GM18909 (cell line): Measurements from ENCODE around the gene TEX26.

Experiments
- ATAC-seq: cut with Tn5 transposase; IDR thresholded peaks from one replicate; pipeline ENCODE4 v1.9.1; 2021; ENCODE audit warnings: mild to moderate bottlenecking; ENCODE audit not compliant: unreplicated experiment, poor library complexity

The TEX26 gene

DNA sequence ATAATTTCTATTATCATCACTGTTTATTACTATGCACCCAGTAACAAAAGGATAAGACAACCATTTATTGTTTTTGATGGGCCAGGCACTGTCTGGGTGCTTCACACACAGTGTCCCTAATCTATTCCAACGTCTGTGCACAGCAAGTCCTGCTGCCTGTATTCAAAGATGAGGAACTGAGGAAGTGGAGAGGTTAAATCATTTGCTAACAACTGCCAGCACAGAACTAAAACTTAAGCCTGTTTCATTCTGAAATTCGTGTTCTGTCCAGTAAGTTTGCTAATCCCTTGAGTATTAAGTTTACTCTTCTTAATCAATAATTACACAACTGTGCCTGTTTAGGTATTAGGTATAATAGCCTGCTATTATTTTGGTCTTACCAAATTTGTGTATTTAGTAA, 41.9 kb downstream of the TEX26 start:
- peak; percentile 47 for ATAC-seq

DNA sequence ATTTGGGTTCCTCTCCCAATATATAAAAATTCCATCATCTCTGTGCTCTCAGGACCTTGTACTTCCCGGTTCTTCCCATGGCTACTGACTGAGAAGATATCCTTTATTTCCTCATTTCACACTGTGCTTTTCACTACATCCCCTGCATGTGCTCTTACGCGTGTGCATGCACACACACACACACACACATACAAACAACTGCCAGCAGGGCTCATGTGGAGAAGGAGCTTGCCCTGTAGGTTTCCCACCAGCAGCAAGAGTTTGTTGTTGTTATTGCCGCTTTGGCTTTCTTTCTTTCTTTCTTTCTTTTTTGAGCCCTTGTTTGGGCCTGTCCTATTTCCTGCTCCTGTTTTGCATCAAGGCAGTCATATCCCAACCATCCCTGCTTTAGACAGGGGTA, 43.6 kb downstream of the TEX26 start:
- no peak for ATAC-seq

DNA sequence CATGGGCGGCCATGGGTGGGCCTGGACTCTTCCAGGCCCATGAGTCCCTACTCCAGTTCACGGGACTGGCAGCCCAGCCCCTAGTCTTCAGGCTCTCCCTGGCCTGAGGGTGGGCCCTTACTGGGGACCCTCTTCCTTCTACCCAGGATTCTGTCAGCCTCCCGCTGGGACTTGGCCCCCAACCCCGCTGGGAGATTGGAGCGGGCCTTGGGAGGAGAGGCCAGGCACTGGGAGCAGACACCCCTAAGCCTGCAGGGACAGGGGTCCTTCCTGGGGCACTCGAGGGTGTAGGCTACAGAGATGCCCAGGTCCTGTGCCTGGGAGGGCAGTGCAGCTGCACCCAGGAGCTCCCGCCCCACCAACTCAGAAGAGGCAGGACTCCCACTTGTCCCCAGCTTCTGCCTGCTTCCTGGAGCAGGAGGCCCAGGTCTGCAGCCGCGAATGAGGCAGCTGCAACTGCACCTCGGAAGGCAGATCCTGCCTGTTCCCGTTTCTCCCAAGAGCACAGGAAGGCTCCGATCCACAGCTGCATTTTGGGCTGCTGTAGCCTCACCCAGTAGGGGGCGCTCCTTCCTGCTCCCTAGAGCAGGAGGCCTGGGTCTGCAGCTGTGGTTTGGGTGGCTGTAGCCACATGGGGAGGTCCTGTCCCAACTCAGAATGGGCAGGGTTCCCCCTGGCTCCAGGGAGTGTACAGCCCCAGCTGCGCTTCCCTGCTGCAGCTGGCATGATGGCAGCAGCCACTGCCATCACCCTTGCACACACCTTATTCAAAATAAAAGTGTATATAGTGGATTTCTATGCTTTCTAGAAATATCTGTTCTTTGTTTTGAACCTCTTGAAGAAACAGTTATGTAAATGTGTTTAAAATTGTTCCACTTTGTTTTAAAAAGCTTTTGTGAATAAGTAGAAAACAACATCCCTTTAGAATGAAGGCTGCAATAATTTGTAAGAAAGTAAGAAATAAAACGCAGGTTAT, 46.8 kb downstream of the TEX26 start:
- no peak for ATAC-seq

DNA sequence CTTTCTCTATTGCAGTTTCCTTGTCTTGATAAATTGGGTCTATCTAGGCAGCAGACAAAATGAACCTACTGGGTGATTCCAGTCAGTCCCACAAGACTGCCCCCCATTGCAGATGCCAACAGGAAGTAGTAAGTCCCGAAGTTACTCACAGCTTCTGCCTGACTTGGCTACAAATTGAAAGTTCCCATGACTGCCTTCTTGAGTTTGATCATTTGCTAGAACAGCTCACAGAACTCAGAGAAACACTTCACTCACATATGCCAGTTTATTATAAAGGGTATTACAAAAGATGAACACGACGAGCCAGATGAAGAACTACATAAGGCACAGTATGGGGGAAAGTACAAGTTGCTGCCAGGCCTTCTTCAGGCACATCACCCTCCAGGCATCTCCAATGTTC, 50.0 kb downstream of the TEX26 start:
- no peak for ATAC-seq

DNA sequence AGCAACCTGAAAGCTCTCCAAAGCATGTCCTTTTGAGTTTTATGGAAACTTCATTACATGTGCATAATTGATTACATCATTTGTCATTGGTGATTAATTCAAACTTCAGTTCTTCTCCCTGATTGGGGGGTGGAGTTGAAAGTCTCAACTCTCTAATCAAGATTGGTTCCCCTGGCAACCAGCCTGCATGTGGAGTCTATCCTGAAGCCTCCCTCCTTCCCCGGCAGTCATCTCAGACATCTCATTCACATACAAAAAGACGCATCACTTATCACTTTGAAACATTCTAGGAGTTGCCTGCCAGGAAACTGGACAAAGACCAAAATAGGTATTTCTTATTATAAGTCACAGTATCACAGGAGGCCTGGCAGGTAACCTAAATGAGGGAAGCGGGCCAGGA, 50.5 kb downstream of the TEX26 start:
- ATAC-seq: no peak

DNA sequence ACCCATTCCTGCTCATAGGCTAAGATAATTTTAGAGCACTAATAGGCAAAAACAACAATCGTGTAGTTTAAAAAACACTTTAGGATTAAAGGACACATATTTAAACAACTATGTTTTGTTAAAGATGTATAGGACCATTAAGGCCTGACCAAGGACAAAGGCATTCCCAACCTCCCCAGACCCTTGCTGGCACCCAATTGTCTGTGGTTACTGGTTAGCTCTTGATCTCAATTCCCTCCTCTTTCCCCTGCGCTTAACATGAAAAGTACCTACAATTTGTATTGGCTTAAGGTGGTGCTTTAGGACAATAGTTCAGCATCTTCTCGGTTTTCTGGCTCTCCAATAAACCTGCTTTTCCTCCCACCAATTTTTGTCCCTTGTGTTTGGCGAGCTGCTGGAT, 51.0 kb downstream of the TEX26 start:
- no peak for ATAC-seq

DNA sequence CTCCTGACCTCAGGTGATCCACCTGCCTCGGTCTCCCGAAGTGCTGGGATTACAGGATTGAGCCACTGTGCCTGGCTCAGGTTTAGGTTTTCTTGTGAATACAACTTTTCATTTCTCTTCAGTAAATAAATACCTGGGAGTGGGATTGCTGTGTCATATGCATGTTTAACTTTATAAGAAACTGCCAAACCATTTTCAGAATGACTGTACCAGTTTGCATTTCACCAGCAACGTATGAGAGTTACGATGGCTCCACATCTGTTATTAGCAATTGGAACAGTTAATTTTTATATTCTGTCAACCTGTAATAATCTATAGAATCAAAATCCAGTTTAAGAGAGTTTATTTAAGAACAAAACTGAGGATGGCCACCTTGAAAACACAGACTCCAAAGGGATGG, 52.2 kb downstream of the TEX26 start:
- ATAC-seq: peak; percentile 77

DNA sequence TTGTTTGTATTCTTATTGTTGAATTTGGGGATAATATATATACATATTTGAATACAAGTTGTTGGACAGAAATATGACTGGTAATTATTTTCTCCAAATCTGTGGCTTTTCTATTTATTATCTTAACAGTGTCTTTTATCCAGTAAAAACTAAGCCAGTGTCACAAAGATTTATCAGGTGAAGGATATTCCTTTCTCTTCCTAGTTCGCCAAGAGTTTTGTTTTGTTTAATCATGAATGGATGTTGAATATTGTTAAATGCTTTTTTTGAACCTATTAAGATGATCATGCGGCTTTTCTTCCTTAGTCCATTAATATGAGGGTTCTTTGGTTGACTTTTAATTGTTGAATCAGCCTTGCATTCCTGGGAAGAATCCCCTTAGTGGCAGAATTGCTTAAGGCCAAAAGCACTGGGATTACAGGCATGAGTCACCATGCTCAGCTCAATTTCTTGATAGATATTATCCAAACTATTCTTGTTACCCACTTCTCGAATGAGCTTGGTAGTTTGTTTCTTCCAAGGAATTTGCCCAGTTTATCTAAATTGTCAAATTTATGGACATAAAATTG, 53.3 kb downstream of the TEX26 start:
- ATAC-seq: no peak

DNA sequence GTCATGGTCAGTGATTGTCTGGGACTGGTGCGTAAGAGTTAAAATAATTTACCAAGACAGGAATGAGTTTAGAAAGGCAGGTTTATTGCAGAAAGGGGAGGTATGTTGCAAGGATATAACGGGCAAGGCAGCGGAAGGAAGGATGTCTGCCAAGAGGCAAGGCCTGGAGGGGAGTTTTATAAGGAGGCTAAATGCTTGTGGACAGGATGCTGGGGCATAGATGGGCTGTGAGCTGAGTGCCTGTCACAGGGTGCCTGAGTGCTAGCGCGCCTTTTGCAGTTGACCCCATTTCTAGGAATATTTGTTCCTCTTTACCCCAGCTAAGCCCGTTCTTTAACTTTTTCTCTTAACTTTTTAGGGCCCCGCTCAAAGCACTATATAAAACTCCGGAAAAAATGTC, 58.7 kb downstream of the TEX26 start:
- no peak for ATAC-seq

DNA sequence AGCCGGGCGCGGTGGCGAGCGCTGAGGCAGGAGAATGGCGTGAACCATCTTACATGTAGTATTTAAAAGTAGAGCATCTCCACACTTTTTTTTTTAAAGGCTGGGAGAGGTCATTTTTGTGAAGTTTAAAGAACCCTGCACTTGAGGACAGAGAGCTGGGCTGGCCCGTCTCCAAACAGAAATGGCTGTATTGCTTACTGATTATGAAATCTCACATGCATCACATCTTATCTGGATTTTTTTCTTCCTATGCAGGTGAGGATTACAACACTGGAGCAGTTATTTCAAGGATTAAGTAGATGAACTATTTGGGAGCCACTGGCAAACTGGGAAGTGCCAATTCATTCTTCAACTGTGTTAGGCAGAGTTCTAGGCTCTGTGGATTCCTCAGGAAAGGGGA, 59.5 kb downstream of the TEX26 start:
- no peak for ATAC-seq

DNA sequence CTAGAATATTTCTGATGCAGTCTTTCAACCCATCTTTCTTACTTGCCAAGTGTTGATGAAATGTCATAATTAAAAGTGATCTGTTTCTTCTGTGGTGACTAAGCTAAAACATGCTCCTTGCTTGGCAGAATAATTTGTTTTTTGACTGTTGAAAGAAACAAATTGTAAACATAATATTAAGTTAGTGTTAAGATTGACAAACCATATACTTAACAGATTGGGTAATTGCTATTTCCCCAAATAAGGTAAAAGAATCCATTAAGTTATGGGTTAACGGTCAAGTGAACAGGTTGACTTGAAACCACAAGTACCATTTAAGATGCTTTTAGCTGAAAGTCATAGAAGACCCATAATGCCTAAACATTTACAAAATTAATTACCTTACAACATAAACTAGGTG, 62.9 kb downstream of the TEX26 start:
- ATAC-seq: no peak

DNA sequence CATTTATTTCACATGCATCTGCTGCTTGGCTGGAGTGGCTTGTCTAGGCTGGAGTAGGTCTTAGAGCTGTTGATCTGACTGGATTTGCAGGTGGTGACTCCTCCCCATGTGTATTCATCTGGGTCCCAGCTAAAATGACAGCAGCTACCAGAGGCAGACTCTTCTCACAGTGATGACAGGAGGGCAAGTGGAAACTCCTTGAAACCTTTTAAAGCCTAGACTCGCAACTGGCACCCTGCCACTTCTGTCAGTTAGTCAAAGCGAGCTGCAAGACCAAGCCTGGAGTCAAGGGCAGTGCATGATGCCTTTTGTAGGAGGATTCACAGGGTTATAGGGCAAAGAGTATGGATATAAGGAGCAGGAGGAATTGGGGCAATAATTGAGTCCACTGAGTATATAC, 65.2 kb downstream of the TEX26 start:
- ATAC-seq: no peak

DNA sequence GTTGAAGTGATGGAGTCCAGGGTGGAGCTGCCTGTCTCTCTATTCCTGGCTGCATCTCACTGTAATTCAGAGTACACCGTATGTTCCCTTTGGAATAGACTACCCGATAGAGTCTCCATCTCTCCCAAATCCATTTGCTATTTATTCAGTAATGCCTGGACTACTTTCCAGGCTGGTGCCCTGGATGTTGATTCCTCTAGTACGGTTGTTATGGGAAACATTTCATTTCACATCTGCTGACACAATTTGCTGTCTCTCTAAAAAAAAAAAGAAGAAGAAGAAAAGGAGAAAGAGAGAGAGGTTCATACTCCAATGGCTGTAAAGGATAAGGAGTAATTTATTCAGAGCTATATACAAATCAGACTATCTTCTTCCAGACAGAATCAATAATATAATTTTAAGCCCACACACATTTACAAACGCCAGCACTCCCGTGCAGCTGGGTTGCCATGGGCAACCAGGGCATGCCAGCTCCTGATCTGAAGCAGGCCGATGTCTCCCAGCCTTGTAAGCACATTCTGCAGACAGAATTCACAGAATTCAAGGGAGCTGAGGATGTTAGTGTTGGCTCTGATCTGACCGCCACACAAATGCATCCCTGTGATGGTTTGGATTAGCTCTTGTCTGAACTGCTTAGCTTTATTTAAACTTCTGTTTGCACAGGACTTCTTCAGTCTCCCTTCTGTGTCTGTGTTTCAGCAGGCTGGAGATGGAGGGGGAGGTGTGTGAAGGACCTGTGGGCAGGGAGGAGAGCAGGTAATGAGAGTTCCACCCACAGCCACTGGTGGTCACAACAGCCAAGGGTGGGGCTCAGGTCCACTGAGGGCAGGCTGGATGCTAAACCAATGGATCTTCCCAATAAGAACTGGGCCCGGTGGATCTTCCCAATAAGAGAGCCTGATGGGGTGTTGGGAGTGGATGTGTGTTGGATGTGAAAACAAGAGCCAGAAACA, 66.0 kb downstream of the TEX26 start:
- ATAC-seq: no peak

DNA sequence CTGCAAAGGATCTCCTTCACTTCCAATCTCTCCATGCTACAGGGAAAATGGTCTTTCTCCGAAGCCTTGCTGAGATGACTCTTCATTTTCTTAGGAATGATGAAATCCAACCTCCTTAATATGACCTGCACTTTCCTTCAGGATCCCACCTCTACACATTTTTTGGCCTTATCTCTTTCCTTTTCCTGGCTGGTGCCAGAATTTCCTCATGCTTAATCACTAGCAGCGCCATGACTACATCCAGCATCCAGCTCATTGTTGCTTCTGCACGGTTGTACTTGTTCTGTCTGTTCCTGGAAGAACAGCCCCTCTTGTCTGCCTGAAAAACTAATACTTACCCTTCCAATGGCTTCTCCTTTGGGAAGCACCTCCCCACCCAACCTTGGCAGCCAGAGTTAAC, 68.4 kb downstream of the TEX26 start:
- ATAC-seq: no peak

DNA sequence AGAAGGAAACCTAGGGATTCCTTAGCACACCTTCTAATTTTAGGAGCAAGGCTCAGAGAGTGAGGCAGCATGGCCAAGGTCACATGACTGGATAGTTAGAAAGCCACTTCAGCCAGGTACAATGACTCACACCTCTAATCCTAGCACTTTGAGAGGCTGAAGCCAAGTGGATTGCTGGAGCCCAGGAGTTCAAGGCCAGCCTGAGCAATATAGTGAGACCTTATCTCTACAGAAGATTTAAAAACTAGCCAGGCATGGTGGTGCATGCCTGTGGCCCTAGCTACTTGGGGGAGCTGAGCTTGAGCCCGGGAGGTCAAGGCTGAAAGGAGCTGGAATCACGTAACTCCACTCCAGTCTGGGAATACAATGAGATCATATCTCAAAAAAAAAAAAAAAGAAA, 69.2 kb downstream of the TEX26 start:
- no peak for ATAC-seq

DNA sequence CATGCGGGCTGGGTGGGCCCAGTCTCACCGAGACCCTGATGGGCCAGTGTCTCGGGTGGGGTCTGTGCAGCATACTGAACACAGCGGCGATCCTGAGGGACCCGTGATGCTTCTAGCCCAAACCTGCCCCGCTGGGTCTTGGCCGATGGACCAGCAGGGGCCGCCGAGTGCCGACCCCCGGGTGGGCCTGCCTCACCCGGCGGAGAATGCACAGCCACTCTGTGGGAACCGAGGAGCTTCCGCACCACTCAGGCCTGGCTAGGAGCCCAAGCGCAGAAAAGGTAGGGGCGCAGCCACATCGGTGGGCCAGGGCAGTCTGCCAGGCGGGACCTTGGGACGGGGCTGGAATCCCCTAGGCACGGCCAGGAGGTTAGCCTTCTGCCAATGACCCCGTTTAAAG, 72.6 kb downstream of the TEX26 start:
- no peak for ATAC-seq

DNA sequence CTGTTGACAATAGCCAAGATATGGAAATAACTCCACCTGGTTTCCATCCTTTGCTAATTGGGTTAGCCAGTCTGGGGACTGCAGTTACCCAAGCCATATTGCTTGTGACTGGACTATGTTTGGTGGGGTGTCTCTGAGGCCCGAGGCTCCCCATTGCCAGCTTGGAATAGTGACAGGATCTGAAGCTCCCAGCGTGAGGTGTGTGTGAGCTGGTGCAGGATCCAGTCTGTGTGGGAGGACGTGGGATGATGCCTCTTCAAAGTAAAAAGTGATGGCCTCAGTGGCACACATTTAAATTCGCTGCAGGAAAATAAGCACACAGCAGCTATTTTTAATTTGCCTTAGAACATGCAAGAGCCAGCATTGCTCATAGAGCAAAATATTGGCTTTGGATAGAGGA, 75.0 kb downstream of the TEX26 start:
- no peak for ATAC-seq

DNA sequence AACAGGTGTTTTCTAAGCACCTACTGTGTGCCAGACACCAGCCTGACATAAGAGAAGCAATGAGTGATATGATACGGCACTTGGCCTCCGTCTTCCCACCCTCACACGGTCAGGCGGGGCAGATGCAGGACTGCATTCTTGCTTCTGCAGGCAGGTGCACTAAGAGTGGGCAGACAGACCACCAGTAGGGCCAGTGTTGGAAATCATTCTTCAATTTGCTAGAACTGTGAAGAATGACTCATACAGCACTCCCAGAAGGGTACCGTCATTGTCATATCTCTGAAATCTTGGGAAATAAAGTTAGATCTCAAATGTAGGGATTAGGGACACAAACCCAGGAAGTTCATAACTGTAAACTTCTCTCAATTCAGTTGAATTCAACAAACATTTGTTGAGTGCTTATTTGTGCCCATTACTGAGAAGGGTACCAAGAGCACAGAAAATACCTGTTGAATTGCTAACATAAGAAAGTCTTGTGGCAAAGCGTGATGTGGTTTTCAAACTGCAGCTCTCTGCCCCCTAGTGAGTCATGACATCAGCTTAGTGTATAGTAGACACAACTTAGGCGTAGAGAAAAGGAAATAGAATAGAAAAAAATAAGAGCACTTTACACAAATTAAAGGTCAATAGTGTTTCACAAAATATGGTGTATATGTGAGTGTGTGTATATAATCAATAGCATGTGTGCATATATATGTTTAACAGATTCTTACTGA, 76.1 kb downstream of the TEX26 start:
- ATAC-seq: peak; percentile 23

DNA sequence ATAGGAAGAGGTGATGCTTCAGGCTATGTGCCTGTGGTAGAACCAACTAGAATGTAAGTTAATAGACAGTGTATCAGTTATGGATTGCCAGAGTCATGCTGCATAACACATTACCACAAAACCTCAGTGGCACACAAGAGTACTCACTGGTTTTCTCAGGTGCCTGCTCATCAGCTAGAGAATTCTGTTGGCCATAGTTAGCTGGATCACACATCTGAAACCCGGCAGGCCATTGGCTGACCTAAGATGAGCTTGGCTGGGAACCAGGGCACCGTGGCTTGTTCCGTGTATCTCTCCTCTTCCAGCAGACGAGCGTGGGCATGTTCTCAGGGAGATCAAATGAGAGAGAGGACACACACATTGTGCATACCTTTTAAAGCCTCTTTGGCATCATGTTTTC, 76.7 kb downstream of the TEX26 start:
- peak; percentile 54 for ATAC-seq

DNA sequence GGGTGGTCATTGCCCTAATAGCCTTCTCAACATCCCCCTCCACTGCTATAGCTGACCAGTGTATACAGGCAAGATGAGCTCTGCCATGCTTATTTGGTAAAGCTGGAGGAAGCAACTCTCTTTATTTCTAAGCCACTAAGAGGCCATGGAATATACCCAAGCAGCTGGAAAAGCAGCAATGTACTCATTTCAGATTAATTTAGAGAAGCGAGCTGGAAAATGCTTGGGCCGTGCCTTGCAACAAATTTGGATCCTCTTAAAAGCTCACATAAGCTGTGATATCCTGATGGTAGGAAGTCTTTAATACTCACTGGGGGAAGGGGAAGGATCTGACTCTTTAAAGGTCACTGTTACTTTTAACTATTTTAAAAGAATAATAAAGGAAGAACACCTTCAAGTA, 77.8 kb downstream of the TEX26 start:
- ATAC-seq: no peak
